Ovary (tissue), 3 donors: Measurements from ENCODE around the gene KRT35.

Source experiments
- CTCF ChIP-seq, 3 donors: fragments of 450-650 bp in 2 of 3; fragments of 200-600 bp in 1 of 3; IDR thresholded peaks; one replicate each; pipeline versions ENCODE4 v1.5.1 to v1.8.0; 2016 to 2022; ENCODE audit warnings: antibody characterized with exemption in 3 of 3, mild to moderate bottlenecking in 1 of 3
- POLR2A ChIP-seq: fragments of 450-650 bp; IDR thresholded peaks from one replicate; pipeline ENCODE4 v1.6.1; 2017; ENCODE audit warnings: antibody characterized with exemption, mild to moderate bottlenecking, moderate library complexity
- donor health status: DM: no; HTN: no; CAD: no.

DNA sequence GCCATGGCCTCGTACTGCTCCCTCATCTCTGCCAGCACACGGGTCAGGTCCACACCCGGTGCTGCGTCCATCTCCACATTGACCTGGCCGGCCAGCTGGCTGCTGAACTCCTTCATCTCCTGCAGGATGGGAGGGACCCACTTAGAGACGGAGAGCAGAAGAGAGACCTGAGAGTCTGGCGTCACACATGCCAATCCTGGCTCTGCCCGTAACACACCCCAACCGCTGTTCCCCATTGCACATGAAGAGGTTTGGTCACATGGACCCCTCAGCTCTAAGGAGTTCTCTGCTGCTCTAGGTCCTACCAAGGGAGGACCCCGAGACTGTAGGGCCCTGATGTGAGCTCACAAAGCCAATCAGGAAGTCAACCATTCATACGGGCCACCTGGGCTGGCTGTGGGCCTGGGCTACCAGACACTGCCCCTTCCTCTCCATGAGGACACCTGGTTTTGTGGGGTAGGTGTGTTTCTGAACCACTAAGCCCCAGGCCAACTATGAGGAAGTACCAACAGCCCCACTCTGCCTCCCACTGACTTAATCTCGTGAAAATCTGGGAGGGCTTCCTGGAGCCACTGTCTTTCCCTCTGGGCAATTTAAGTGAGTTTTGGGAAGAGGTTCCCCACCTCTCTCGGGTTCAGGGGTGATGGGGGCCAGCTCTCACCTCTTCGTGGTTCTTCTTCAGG lies 35.3 kb upstream of the KRT35 start:
- TF ChIP-seq POLR2A, result no peak
- TF ChIP-seq CTCF (IDR thresholded peaks at IDR 0.05), result no peak
